GM18498 (cell line): ENCODE data around the gene LZTR1.
"Not testable (repeated sequence)": the region's sequence is repeated elsewhere in the genome, so short reads cannot be mapped to it uniquely, and the experiment has no call there.

Source experiments
- ATAC-seq: cut with Tn5 transposase; IDR thresholded peaks from one replicate; pipeline ENCODE4 v1.9.1; 2021; ENCODE audit warnings: mild to moderate bottlenecking, moderate library complexity; ENCODE audit not compliant: unreplicated experiment

LZTR1 gene

DNA sequence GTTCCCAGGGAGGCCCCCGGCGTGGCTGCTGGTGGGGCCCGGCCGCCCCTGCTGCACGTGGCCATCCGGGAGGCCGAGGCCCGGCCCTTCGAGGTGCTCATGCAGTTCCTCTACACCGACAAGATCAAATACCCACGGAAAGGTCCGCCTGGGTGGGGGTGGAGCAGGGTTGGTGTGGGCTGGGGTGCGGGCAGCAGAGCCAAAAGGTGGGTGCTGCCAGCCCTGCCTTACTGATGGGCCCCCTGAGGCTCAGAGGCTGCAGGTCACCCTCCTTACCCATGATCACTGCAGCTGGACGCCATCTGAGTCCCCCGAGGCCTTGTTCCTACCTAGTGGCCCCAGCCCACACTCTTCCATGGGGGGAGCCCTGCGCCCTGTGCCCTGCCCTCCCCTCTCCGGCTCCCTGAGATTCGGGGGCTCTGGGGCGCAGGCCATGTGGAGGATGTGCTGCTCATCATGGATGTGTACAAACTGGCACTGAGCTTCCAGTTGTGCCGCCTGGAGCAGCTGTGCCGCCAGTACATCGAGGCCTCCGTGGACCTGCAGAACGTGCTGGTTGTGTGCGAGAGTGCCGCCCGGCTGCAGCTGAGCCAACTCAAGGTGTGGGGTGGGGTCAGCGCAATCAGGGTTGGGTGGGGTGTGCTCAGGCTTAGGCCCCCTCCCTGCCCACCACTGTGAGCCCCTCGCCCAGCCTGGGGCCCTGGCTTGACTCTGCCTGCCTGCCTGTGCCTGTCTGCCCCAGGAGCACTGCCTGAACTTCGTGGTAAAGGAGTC is 12.2 kb downstream of the LZTR1 start:
- no peak for ATAC-seq

DNA sequence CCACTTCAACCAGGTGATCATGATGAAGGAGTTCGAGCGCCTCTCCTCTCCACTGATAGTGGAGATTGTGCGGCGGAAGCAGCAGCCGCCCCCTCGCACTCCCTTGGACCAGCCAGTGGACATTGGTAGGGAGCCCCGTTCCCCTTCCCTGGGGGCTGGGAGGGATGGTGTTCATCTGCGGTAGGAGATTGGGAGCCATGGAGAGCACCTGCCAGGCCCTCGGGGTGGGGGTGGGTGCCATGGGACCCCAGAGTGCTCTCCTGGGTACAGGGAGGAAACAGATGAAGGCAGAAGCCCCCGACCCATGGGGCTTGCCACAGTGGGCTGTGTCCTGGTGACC is 12.8 kb downstream of the LZTR1 start:
- ATAC-seq: no peak

DNA sequence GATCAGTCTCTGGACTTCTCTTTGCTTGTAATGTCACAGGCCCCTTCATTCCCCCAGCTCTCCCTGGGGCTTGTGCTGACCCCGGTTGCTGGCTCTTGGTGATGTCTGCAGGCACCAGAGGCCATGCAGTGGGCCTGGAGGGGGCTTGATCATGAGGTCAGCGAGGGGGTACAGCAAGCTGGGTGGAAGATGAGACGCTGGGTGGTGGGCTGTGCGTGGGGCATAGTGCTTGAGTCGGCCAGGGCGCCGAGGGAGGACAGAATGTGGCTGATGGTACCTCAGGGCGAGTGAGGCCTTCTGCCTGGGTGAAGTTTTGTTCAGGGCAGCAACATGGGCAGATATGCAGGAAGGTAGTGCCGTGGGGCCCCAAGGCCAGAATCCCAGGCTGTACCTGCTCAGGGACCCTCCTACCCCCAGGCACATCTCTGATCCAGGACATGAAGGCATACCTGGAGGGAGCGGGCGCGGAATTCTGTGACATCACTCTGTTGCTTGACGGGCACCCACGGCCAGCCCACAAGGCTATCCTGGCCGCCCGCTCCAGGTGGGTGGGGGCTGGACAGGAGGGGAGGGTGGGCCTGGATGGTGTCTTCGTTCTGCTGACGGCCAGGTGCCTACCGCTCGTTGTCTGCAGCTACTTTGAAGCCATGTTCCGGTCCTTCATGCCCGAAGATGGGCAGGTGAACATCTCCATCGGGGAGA is 13.4 kb downstream of the LZTR1 start:
- no peak for ATAC-seq

DNA sequence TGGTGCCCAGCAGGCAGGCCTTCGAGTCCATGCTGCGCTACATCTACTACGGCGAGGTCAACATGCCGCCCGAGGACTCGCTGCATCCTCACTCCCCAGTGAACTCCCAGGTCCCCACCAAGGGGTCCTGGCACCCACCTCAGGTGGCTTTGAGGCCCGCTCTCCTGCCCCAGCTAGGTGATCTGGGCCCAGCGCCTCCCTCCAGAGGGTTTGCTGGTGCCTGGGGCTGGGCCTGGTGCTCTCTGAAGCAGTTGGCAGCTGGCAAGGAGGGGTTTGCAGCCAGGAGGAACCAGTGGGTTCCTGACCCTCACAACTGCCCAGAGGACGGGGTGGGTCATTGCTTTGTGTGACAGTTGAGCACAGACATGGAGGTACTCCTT is 13.9 kb downstream of the LZTR1 start:
- ATAC-seq: no peak

DNA sequence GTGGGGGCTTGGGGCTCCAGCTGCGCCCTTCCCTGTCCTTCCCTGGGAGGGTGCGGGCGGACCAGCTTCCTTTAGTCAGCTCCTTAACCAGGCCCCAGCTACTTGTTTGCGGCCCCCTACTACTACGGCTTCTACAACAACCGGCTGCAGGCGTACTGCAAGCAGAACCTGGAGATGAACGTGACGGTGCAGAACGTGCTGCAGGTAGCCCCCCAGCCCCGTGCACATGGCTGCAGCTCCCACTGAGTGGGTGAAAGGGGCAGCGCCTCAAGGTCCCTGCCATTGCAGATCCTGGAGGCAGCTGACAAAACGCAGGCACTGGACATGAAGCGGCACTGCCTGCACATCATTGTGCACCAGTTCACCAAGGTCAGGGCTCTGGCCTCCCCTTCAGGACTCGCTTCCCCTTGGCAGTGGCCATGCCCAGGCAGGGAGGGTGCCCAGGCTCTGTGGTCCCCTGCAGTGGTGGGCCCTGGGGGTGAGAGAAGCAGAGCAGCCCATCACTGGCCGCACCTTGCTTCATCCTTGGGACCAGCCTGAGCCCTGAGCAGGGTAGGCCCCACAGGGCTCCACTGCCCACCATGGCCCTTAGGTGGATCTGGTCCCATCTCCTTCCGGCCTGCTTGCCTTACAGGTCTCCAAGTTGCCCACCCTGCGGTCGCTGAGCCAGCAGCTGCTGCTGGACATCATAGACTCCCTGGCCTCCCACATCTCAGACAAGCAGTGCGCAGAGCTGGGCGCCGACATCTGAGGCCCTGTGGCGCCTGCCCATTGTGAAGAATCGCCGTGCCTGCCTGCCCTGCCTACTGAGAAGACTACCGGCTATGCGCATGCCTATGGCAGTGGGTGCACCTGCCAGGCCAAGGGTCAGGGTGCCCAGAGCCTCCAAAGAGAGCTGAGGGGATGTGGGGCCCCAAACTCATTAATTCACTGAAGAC is 14.8 kb downstream of the LZTR1 start:
- no peak for ATAC-seq

DNA sequence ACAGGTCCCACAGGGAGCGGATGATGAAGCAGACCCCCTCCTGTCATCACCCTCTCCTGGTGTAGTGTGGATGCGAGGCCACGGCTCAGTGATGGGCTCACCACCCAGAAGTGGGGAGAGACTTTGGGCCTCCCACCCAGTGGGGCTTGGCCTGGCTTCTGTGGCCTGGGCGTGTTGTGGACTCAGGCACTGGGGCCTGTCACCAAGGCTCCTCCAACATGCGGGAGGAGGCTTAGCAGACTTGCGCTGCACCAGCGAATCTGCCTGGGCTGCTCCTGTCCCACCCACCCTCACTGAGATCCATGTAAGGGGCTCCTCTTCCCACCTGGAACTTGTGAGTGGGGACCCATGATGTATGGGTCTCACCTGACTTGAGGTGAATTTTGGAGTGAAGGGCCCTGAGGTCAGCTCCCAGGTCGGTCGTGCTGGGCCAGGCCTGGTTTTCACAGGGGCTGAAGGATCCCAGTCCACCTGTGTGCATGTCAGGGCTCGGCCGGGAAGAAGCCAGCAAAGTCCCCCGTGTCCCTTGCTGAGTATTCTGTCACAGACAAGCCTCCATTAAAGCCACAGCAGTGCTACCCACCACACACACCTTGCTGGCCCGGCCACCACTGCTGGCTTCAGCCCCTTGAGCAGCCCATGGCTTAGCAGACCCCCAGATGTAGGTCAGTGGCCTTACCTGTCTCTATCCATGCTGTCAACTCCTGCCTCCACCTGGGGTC is 15.6 kb downstream of the LZTR1 start:
- no peak for ATAC-seq

DNA sequence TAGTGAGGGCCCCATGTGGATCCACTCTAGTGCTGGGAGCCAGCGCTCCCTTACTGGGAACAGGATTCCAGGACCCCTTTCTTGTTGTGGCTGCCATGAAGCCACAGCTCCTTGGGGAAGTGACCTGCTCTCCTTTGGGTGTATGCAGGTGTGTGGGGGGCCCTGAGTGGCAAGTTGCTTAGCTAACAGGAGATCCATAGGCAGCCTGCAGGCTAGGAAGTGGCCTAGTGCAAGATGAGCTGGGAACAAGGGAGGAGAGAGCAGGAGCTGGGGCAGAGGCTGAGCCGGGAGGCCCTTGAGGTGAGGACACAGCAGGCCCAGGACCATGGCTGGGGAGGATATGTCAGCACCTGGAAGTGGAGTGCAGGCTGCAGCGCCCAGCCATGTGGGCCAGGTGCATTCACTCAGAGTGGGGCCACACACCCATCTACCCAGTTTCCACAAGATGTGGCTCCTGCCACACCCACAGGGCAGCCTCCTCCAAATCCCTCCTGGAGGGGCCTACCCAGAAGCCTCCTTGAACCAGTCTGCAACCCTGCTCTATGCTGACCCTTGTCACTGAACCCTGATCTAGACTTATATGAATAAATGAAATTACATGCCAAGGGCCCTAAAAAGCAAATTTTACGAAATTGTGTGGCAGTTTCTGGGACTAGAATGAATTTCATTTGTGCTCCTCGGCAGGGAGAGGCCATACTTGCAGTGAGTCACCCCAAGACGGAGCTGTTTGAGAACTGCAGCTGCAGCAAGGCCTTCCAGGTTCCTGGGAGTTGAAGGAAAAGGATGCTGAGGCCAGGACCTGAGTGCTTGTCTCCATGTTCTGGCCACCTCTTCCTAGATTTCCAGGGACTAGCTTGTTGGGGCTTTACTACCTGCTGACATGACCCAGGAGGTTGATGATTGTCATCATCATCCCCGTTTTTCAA is 16.6 kb downstream of the LZTR1 start:
- no peak for ATAC-seq

DNA sequence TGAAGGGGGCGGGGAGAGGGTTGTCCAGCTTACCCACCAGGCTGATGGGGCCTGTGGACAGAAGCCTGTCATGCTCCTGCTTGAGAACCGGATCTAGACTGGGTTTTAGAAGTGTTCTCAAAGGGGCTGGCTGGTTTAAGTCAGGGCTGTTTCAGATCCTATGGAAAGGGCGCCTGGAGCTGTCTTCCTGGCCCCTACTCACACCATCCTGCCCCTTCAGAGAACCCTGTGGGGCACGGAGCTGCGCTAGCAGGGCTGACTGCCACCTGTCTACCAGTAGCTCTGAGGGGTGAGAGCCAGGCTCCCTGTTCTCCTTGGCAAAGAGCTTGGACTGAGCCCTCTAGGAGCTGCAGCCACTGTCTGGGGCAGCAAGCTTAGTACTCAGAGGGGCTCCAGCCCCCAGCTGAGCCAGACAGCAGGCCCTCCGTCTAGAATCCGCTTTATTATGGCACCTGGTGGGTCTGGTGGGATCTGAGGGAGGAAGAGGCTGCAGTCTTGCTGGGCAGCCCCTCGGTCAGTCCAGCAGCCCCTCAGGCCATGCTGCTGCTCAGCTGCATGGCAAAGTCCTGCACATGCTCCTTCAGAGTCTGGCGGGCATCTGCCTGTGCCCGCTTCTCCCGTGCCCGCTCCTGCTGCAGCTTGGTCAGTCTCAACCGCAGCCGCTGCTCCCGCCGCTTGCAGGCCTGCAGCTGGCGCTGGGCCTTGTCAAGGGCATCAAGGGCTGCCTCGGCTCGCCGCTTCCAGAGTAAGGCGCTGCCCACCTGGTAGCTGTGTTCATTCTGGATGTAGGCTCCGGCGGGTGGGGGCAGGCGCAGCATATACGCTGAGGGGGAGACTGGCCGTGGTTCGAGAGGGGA is 17.5 kb downstream of the LZTR1 start:
- no peak for ATAC-seq

DNA sequence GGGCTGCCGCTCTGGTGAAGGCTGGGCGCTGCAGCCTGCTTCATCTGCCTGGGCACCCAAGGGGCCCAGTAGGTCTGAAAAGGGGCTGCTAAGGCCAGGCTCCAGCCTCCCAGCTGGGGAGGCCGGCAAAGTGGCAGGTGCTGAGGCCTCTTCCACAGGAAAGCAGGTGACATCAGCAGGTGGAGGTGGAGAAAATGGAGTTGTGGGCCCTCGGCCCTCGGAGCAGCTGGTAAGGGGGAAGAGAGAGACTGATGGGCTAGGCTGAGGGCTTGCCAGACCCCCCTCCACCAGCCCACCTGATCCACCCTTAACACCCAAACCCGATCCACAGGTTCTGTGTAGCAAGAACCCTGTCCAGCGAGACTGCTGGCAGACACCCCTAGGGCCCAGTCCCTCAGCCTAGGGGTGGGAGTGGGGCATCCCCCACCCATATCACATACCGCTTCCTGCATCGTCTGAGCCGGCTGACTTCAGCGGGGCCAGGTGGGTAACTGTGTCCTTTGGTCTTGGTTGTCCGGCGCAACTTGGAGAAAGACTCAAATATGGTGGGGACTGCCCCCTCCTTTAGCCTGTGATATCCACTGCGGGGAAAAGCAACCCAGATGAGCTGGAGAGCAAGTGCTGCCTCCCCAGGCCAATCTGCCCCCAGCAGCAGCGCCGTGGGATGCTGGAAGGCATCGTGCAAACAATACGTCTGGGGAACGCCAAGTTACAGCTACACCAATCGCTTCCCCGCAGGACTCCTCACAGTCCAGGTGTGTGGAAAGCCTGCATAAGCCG is 18.3 kb downstream of the LZTR1 start:
- ATAC-seq: no peak

DNA sequence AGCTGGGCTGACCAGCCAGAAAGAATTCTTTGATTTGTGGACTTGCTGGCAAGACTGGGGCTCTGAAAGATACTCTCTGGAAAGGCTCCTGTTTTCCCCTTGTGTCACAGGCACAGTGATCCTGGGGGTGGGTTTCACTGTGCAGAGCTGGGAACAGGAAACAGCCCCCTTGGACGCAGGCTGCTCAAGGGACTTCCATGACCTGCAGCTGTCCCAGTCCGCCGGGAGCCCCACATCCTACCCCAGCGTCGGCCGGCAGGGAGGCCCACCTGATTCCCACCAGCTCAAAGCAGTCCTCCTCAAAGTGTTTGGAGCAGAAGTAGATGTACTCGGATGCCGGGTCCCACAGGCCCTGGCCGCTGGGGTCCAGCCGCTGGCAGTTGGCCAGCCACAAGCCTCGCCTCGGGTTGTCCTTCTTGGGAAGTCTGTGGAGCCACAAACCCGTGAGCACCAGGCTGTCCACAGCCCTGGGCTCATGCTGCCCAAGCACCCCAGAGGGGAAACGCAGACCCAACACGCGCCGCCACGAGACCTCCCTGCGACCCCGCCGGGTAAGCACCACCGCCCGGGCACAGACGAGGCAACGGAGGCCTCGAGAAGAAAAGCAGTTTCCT is 19.0 kb downstream of the LZTR1 start:
- no peak for ATAC-seq

DNA sequence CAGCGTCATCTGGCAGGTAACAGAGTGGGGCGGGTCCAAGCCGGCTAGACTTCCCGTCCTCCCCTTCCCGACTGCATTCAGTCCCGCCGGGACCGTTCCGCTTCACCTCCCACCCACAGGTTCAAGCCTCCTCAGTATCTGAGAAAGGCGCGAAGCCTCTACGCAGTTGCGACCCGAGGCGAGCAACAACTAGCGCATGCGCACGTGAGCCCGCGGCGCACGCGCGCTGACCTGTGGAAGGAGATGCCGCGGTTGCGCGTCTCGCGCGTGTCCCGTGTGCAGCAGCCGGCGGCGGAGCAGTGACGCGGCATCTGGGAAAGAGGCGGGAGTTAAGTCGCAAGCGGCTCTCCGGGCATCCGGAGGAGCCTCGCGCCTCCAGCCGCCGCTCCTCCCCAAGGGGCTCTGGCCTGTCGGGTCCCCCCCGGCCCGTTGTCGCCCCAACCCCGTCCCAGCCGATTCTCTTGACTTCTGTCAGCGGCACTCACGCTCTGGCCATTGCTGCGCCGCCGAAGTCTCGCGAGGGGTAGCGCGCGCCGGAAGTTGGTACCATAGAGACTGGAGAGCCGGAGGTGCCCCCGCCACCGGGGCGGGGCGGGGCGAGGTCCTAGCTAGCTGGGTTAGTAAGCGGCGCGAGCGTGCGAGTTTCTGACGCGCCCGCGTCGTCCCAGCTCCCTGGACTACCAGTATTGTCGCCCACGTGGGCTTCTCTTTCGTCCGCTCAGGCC is 19.7 kb downstream of the LZTR1 start, which contains the start of gene THAP7:
THAP7 (minus strand) TSS at position 518 of the 725 bp plus-strand sequence; CDS start at position 311, 207 bp downstream.
- peak; percentile 88 for ATAC-seq

DNA sequence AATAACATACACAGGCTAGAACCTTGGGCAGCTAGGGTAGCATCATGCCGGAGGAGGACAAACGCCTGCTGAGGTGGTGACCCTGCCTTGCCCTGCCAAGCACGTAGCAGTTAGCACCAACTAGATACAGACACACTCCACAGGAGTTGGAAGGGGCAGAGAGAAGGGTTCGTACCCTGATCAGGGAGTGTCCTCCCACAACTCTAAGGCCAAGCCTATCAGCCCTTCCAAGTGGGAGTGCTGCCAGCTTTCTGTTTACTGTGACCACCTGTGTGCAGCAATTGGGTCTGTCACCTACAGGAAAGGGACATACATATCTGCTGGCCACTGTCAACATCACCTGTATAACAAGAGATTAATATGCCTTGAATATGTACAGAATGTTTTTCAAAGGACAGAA is 21.7 kb downstream of the LZTR1 start:
- no peak for ATAC-seq

DNA sequence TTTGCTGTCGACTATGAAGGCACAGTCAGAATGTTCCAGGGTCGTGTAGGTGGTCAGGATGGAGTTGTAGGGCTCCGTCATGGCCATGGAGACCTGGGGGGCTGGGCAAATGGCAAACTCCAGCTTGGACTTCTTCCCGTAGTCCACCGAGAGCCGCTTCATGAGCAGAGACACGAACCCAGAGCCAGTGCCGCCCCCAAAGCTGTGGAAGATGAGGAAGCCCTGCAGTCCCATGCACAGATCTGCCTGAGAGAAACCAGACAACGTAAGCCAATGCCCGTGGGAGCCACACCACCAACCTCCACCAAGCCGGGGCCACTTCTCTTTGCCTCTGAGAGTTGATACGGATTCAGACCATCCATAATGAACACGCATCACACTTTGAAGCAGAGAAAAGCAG is 27.1 kb downstream of the LZTR1 start:
- not testable (repeated sequence) for ATAC-seq

DNA sequence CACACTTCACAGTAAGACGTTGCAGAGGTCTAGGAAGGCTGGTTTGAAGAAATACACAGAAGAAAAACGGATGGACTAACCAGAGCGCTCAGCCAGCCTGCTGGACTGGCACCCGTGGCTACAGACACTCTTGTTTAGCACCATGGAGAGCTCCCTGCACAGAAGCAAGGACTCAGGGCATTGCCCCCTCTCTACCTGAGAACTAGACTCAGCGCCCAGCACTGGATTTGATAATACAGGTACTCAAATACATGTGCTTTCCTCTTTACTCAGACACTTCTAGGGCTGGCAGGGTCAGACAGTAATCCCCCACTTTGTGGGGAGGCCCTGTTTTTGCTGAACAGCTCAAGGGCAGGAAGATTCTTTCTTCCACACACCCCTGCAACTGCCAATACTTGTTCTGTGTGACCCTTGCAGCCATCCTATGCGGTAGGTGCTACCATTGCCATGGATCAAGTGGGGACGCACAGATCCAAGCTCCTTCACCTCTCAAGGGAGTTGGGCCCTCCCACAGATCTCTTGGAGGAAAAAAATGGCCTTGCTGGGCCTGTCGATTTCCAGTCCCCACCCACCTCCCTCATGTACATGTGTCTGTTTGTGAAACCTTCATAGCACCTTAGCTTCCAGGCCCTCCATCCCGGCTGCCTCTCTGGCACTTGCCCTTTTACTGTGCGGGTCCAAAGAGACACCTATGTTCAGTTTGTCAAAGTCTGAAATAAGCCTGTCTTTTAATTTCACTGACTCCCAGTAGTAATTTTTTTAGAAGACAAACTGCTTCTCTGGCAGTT is 27.7 kb downstream of the LZTR1 start:
- ATAC-seq: no peak

DNA sequence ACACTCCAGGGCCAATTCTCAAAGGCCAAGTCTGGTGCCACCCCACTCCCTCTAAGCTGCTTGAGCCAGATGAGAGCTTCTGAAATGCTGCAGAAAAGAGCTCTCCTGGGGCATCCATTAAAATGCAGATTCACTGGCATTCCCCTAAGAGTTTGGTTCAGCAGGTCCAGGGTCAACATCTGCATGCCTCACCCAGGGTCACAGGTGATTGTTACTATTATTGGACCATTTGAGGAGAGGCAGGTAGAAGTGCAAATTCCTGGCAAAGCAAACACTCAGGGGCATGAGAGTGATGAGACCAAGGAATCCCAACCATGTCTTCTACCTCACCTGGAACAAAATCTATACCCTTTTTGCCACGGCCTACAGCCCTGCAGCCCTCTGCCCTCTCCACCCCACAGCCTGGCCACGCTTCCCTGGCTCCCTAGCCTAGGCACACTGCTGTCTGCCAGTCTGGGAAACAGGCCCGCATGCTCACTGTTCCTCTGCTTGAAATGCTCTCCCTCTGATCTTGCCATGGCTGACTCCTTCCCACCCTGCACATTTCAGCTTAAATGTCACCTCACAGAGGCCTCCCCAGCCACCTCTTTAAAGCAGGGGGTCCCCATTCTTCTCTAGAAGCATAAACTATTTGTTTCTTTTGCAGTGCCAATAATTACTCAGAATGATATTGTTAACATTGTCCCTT is 28.5 kb downstream of the LZTR1 start:
- no peak for ATAC-seq
